K562 (cell line): ENCODE results near the gene RGS12.

Experiments
- BACH1 ChIP-seq: fragments of 200-800 bp; sonication (Bioruptor generic); IDR thresholded peaks from 2 replicates; pipeline ENCODE4 v1.6.1; 2016; ENCODE audit warnings: missing genetic modification characterization, missing compliant biosample characterization
- MYC ChIP-seq, 2 experiments: fragments of 250-450 bp in 1 of 2; sonication (Bioruptor Pico) in 1 of 2; IDR thresholded peaks; 2 replicates each; pipeline versions ENCODE4 v1.5.1 to v1.6.1; 2012 to 2021; ENCODE audit warnings: low read depth in 2 of 2, borderline replicate concordance in 1 of 2, improper control_type of control experiment in 1 of 2, low read length in 1 of 2, mild to moderate bottlenecking in 1 of 2, moderate library complexity in 1 of 2
- SP1 ChIP-seq: sonication (generic); formaldehyde crosslinking; IDR thresholded peaks from 2 replicates; pipeline ENCODE4 v1.8.1; 2022; ENCODE audit warnings: mild to moderate bottlenecking, missing genetic modification reagents
- TCF7L2 ChIP-seq: fragments of 150-350 bp; IDR thresholded peaks from 2 replicates; pipeline ENCODE4 v1.6.1; 2016; ENCODE audit warnings: low read depth, mild to moderate bottlenecking, low read length, moderate library complexity
- TF ChIP-seq, protein P1 (sequence below): sonication (generic); formaldehyde crosslinking; IDR thresholded peaks from 2 replicates; pipeline ENCODE4 v1.8.1; 2023; ENCODE audit warnings: mild to moderate bottlenecking, missing genetic modification reagents

DNA sequence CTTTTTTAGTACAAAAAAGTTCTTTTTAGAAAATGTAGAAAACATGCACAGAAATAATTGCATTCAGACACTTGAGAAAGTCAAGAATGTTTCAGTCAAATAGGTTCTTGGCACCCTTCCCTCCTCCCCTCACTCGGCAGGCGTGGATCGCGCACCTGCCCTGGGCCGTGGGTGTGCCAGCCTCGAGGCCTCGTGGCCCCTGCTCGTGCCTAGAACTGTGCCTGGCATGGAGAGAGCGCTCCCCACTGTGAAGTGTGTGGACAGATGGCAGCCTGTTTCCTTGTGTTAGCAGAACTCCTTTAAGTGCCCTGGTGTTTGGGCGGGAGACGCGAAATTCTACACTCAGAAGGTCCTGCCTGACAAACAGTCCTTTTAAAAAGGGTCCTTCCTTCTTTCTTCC, 14.7 kb downstream of the RGS12 start:
- TF ChIP-seq SP1 (CRISPR knock-in tag) (no peak), BACH1 (no peak), TCF7L2 (no peak), MYC (IDR thresholded peaks at IDR 0.05; ENCODE audit: low read depth, low read length) (no peak), MYC (CRISPR knock-in tag; IDR thresholded peaks at IDR 0.05; ENCODE audit: borderline replicate concordance, low read depth) (no peak)
- TF ChIP-seq, protein P1, sequence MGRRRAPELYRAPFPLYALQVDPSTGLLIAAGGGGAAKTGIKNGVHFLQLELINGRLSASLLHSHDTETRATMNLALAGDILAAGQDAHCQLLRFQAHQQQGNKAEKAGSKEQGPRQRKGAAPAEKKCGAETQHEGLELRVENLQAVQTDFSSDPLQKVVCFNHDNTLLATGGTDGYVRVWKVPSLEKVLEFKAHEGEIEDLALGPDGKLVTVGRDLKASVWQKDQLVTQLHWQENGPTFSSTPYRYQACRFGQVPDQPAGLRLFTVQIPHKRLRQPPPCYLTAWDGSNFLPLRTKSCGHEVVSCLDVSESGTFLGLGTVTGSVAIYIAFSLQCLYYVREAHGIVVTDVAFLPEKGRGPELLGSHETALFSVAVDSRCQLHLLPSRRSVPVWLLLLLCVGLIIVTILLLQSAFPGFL: no peak
